SH-SY5Y (cell line): Measurements from ENCODE around the gene ENOX1.

ENCODE experiments used
- GATA2 ChIP-seq: IDR thresholded peaks from 2 replicates; pipeline ENCODE4 v1.6.1; 2011; ENCODE audit warnings: mild to moderate bottlenecking, low read depth, low read length
- GATA3 ChIP-seq: IDR thresholded peaks from 2 replicates; pipeline ENCODE4 v1.6.1; 2011; ENCODE audit warnings: low read depth, mild to moderate bottlenecking, low read length, moderate library complexity

DNA sequence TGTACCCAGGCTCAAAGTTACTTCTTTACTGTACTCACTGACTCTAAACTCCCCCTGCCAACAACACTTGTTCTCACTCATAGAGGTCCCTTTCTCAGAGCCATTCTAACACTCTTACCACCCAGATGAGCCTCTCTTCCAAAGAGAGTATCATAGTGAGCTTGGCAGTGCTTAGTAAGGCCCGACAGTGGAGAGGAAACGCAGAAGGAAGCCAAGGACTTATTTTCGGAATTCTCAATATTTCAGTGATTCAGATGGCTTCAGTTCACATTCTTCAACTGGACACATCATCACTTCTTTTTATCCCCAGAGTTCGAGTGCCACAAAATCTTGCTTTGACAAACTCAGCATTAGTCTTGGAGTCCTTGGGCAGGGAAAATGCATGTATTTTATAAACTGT is 477.5 kb downstream of the ENOX1 start:
- TF ChIP-seq GATA2 (no peak), GATA3 (no peak)
